Measurements from ENCODE around the gene N4BP2L1.

The N4BP2L1 gene

GRCh38 chr13:32426191-32426989 is 1.5 kb downstream of the N4BP2L1 start:
- H3K27me3 Mint-ChIP-seq (ENCODE audit: low read depth) = no peaks in the 10 kb centered on the region
- H3K4me1 Mint-ChIP-seq (ENCODE audit: low read depth) = peaks cover 36% of the 10 kb centered on the region
- peaks cover 4% of the 10 kb centered on the region for H3K9me3 Mint-ChIP-seq
- peak overlapping the region; percentile 99 for H3K4me3 Mint-ChIP-seq
- H3K27ac Mint-ChIP-seq = peak overlapping the region; percentile 100
- peaks cover 46% of the 10 kb centered on the region for H3K36me3 Mint-ChIP-seq (ENCODE audit: low read depth)

- peak overlapping the region; percentile 58 for H3K4me3 Mint-ChIP-seq
- peaks cover 52% of the 10 kb centered on the region for H3K36me3 Mint-ChIP-seq (ENCODE audit: low read depth)
- H3K4me1 Mint-ChIP-seq (ENCODE audit: low read depth) = peaks cover 33% of the 10 kb centered on the region
- H3K27me3 Mint-ChIP-seq (ENCODE audit: low read depth) = no peaks in the 10 kb centered on the region
- H3K27ac Mint-ChIP-seq = peak overlapping the region; percentile 83
- H3K9me3 Mint-ChIP-seq = peaks cover 12% of the 10 kb centered on the region
Measured at GRCh38 chr13:32425158-32425557, 2.8 kb downstream of the N4BP2L1 start.

GRCh38 chr13:32423592-32423991 is 4.3 kb downstream of the N4BP2L1 start:
- peak overlapping the region; percentile 8 for H3K27ac Mint-ChIP-seq
- H3K36me3 Mint-ChIP-seq (ENCODE audit: low read depth) = peaks cover 59% of the 10 kb centered on the region
- H3K4me1 Mint-ChIP-seq (ENCODE audit: low read depth) = peaks cover 28% of the 10 kb centered on the region
- no peak overlapping the region for H3K4me3 Mint-ChIP-seq
- H3K9me3 Mint-ChIP-seq = peaks cover 24% of the 10 kb centered on the region
- H3K27me3 Mint-ChIP-seq (ENCODE audit: low read depth) = no peaks in the 10 kb centered on the region

GRCh38 chr13:32419862-32420261 is 8.1 kb downstream of the N4BP2L1 start:
- Mint-ChIP-seq H3K27me3 (ENCODE audit: low read depth) (no peaks in the 10 kb centered on the region), H3K4me1 (ENCODE audit: low read depth) (peaks cover 12% of the 10 kb centered on the region), H3K9me3 (peaks cover 30% of the 10 kb centered on the region), H3K4me3 (no peak overlapping the region), H3K36me3 (ENCODE audit: low read depth) (peaks cover 71% of the 10 kb centered on the region), H3K27ac (no peak overlapping the region)

GRCh38 chr13:32417995-32418394 is 9.9 kb downstream of the N4BP2L1 start:
- Mint-ChIP-seq H3K27me3 (ENCODE audit: low read depth) (no peaks in the 10 kb centered on the region), H3K4me3 (no peak overlapping the region), H3K9me3 (peaks cover 30% of the 10 kb centered on the region), H3K4me1 (ENCODE audit: low read depth) (peaks cover 3% of the 10 kb centered on the region), H3K36me3 (ENCODE audit: low read depth) (peaks cover 59% of the 10 kb centered on the region), H3K27ac (no peak overlapping the region)

GRCh38 chr13:32415019-32415418 is 12.9 kb downstream of the N4BP2L1 start:
- Mint-ChIP-seq H3K27ac (no peak overlapping the region), H3K36me3 (ENCODE audit: low read depth) (peaks cover 33% of the 10 kb centered on the region), H3K9me3 (peaks cover 17% of the 10 kb centered on the region), H3K4me3 (no peak overlapping the region), H3K27me3 (ENCODE audit: low read depth) (no peaks in the 10 kb centered on the region), H3K4me1 (ENCODE audit: low read depth) (peaks cover 2% of the 10 kb centered on the region)

- Mint-ChIP-seq H3K4me1 (ENCODE audit: low read depth) (peaks cover 5% of the 10 kb centered on the region), H3K4me3 (no peak overlapping the region), H3K36me3 (ENCODE audit: low read depth) (peaks cover 32% of the 10 kb centered on the region), H3K9me3 (peaks cover 13% of the 10 kb centered on the region), H3K27me3 (ENCODE audit: low read depth) (no peaks in the 10 kb centered on the region), H3K27ac (no peak overlapping the region)
Measured at GRCh38 chr13:32414580-32414979, 13.3 kb downstream of the N4BP2L1 start.

- no peaks in the 10 kb centered on the region for H3K27me3 Mint-ChIP-seq (ENCODE audit: low read depth)
Measured at GRCh38 chr13:32413284-32413683, 14.6 kb downstream of the N4BP2L1 start.

GRCh38 chr13:32409561-32410421 is 18.1 kb downstream of the N4BP2L1 start:
- Mint-ChIP-seq H3K9me3 (no peaks in the 10 kb centered on the region), H3K27ac (no peak overlapping the region), H3K4me3 (no peak overlapping the region), H3K36me3 (ENCODE audit: low read depth) (peaks cover 27% of the 10 kb centered on the region), H3K27me3 (ENCODE audit: low read depth) (no peaks in the 10 kb centered on the region), H3K4me1 (ENCODE audit: low read depth) (peaks cover 26% of the 10 kb centered on the region)

More at GRCh38 chr13:32413284-32413683, 14.6 kb downstream of the N4BP2L1 start:
- Mint-ChIP-seq H3K9me3 (peaks cover 3% of the 10 kb centered on the region), H3K4me3 (no peak overlapping the region), H3K4me1 (ENCODE audit: low read depth) (peaks cover 16% of the 10 kb centered on the region), H3K36me3 (ENCODE audit: low read depth) (peaks cover 28% of the 10 kb centered on the region), H3K27ac (no peak overlapping the region)

- Mint-ChIP-seq H3K4me3 (no peak overlapping the region), H3K36me3 (ENCODE audit: low read depth) (peaks cover 26% of the 10 kb centered on the region), H3K27ac (no peak overlapping the region), H3K27me3 (ENCODE audit: low read depth) (no peaks in the 10 kb centered on the region), H3K4me1 (ENCODE audit: low read depth) (peaks cover 26% of the 10 kb centered on the region), H3K9me3 (no peaks in the 10 kb centered on the region)
Measured at GRCh38 chr13:32409001-32409313, 19.0 kb downstream of the N4BP2L1 start.

- Mint-ChIP-seq H3K27me3 (ENCODE audit: low read depth) (no peaks in the 10 kb centered on the region), H3K9me3 (no peaks in the 10 kb centered on the region), H3K27ac (peak overlapping the region; percentile 76), H3K36me3 (ENCODE audit: low read depth) (peaks cover 26% of the 10 kb centered on the region), H3K4me3 (peak overlapping the region; percentile 64), H3K4me1 (ENCODE audit: low read depth) (peaks cover 26% of the 10 kb centered on the region)
Measured at GRCh38 chr13:32408296-32409000, 19.5 kb downstream of the N4BP2L1 start.

- H3K4me3 Mint-ChIP-seq = peak overlapping the region; percentile 64
- peaks cover 26% of the 10 kb centered on the region for H3K4me1 Mint-ChIP-seq (ENCODE audit: low read depth)
- peaks cover 31% of the 10 kb centered on the region for H3K36me3 Mint-ChIP-seq (ENCODE audit: low read depth)
- H3K9me3 Mint-ChIP-seq = no peaks in the 10 kb centered on the region
- no peaks in the 10 kb centered on the region for H3K27me3 Mint-ChIP-seq (ENCODE audit: low read depth)
- peak overlapping the region; percentile 76 for H3K27ac Mint-ChIP-seq
Measured at GRCh38 chr13:32407854-32408253, 20.1 kb downstream of the N4BP2L1 start.

GRCh38 chr13:32403108-32403507 is 24.8 kb downstream of the N4BP2L1 start:
- Mint-ChIP-seq H3K9me3 (no peaks in the 10 kb centered on the region), H3K27me3 (ENCODE audit: low read depth) (no peaks in the 10 kb centered on the region), H3K36me3 (ENCODE audit: low read depth) (peaks cover 46% of the 10 kb centered on the region), H3K27ac (no peak overlapping the region), H3K4me1 (ENCODE audit: low read depth) (peaks cover 10% of the 10 kb centered on the region), H3K4me3 (no peak overlapping the region)

- H3K9me3 Mint-ChIP-seq = no peaks in the 10 kb centered on the region
- peaks cover 8% of the 10 kb centered on the region for H3K36me3 Mint-ChIP-seq (ENCODE audit: low read depth)
- H3K4me1 Mint-ChIP-seq (ENCODE audit: low read depth) = peaks cover 8% of the 10 kb centered on the region
- no peak overlapping the region for H3K27ac Mint-ChIP-seq
- no peak overlapping the region for H3K4me3 Mint-ChIP-seq
- no peaks in the 10 kb centered on the region for H3K27me3 Mint-ChIP-seq (ENCODE audit: low read depth)
Measured at GRCh38 chr13:32391101-32391619, 36.8 kb downstream of the N4BP2L1 start.
